ENCODE data around the gene IP6K2.

- no peak for TF ChIP-seq CTCF (IDR thresholded peaks at IDR 0.05)
- no peak for TF ChIP-seq POLR2A (IDR thresholded peaks at IDR 0.05)
Observed at GRCh38 chr3:48686538-48687219, 30.3 kb downstream of the IP6K2 start.

All from testis (tissue), 2 donors.